UCSD-AML1 (cell line): ENCODE measurements around the gene PPP1R14C.
"Not testable (repeated sequence)": the region's sequence is repeated elsewhere in the genome, so short reads cannot be mapped to it uniquely, and the experiment has no call there.

Experiments used
- DNase-seq: peaks from one replicate; lab custom pipeline; 2025; ENCODE audit not compliant: unreplicated experiment; lab: John Stamatoyannopoulos, UW

The PPP1R14C gene

GRCh38 chr6:150165020-150165702 is 22.3 kb downstream of the PPP1R14C start:
- DNase-seq: no peak

DNA sequence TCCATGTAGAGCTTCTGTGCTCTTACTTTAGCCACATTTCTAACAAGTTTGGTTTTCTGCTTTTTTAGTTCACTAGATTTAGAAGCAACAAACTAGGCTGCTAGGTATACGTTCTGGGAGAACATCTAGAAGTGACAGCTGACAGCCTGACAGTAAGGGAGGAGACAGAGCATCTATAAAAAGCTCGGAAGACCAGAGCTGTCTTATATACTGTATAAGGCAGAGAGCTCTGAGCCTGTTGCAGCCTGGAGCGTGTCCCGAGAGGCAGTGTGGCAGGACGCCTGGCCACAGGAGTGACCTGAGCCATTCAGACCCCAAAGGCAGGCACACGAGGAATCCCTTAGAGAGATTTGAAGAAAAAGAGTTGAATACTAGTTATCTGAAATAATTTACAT is 24.6 kb downstream of the PPP1R14C start:
- no peak for DNase-seq

DNA sequence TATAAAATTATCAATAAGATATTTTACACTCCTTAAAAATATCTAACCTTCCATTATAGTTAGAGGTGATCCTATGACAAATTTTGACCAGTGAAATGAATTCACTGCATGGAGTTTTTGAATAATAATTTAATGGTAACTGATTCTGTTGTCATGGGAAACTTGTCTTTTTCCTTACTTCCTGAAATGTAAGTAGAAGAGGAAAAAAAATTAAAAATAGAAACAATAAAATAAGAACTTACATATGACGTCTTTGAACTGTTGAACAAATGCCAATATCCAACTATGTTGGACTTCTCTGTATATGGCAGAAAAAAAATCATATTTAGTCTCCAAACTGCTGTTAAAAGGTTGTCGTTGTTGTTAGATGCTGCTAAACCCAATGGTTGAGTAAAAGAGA is 26.3 kb downstream of the PPP1R14C start:
- no peak for DNase-seq

DNA sequence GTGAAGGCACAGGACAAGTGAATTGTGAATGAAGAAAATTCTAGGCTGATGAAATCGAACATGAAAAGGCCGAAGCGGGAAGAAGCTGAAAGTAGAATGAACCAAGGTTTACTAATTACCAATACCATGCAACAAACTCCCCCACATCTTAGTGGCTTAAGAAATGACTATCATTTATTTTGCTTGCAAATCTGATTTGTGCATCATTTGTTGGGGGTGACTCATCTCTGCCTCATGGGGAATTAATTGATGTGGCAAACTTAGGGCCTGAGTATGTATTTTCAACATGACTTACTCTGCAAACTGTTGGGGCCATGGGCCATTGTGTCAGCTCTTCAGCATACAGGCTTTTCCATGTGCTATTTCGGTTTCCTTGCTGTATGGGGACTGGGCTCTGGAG is 26.8 kb downstream of the PPP1R14C start:
- no peak for DNase-seq

GRCh38 chr6:150172929-150173328 is 30.1 kb downstream of the PPP1R14C start:
- no peak for DNase-seq

DNA sequence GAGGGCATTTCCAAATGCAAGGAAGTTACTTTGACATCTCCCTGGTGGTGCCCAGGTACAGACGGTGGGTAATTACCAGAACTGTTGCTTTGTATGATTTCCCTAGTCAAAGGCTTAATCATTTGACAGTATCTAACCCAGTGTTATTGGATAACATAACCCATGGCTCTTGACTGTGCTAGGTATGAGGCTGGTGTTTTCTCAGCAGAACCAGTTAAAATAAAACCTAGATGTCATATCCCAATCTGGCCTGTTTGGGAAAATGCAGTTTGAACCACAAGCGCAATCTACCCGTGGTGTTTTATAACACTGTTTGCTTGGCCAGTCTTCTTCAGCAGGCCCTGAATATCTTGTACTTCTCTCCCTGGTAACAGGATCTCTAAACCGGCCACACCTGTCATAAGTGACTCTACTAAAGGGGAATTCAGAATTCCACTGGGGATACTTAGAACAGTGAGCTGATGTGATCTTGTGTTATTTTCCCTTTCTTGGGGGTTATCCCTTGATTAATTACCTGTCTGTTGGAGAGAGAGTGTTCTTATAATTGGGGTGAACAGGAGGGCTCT is 32.8 kb downstream of the PPP1R14C start:
- no peak for DNase-seq

DNA sequence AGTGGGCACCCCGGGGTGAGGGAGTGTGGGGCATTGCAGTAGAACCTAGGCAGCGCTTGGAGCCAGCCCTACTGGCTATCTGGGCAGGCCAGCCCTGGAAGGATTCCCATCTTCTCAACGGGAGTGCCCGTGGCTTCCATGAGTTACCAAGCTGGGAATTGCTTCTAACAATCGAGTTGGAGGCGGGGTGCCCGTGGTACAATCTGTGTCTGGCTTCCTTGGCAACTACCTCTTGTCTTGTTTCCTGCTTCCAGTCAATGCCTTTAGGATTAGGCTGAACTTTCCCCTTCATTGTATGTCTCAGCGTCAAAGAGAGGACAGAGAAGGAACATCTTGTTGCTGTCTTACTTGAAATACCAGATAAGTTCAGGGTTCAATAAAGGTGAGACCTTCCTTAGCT is 33.3 kb downstream of the PPP1R14C start:
- DNase-seq: no peak

GRCh38 chr6:150176659-150177058 is 33.8 kb downstream of the PPP1R14C start:
- no peak for DNase-seq

- no peak for DNase-seq
Measured at GRCh38 chr6:150177259-150177951, 34.6 kb downstream of the PPP1R14C start.

- no peak for DNase-seq
Measured at GRCh38 chr6:150177952-150178520, 35.2 kb downstream of the PPP1R14C start.

DNA sequence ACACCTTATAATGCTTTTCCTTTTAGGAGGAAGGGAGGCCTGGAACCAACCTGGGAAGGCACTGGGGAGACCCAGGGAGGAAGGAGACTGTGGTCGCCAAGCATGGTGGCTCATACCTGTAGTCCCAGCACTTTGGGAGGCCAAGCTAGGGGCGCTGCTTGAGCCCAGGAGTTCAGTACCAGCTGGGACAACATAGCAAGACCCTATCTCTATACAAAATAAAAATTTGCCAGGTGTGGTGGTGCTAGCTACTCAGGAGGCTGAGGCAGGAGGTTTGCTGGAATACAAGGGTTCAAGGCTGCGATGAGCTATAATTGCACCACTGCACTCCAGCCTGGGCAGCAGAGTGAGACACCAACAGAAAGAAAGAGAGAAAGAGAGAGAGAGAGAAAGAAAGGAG is 36.2 kb downstream of the PPP1R14C start:
- DNase-seq: no peak

DNA sequence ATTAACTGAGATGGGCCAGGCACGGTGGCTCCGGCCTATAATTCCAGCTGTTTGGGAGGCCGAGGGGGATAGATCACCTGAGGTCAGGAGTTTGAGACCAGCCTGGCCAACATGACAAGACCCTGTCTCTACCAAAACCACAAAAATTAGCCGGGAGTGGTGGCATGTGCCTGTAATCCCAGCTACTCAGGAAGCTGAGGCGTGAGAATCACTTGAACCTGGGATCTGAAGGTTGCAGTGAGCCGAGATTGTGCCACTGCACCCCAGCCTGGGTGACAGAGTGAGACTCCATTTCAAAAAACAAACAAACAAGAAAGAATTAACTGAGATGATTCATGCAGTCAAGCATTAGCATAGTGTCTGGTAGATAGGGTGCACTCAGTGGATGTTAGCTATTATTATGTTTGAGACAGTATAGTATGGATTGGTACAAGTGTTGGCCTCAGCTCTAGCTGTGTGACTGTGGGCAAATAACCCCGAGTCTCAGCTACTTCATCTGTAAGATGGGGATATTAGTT is 37.1 kb downstream of the PPP1R14C start:
- not testable (repeated sequence) for DNase-seq

DNA sequence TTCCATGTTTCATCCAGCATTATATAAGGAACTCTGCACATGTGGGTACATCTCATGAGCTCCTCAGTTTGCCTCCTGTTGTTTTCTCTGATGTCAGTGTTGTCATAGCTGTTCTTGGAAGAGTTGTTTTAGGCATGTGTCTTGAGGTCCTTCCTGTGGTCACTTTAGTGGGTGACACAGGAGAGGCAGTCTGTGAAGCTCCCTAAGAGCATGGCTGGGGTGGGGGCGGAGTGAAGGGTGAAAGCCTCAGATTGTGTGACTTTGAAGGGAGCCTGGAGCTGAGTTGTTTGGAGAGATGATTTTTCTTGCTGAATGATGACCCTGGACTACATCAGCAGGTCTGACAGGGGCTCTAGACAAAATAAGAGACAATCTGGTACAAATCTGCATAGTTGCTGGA is 37.7 kb downstream of the PPP1R14C start:
- no peak for DNase-seq

GRCh38 chr6:150182460-150183078 is 39.7 kb downstream of the PPP1R14C start:
- DNase-seq: no peak

- DNase-seq: no peak
Measured at GRCh38 chr6:150183105-150183504, 40.3 kb downstream of the PPP1R14C start.

- no peak for DNase-seq
Measured at GRCh38 chr6:150183966-150184365, 41.1 kb downstream of the PPP1R14C start.

DNA sequence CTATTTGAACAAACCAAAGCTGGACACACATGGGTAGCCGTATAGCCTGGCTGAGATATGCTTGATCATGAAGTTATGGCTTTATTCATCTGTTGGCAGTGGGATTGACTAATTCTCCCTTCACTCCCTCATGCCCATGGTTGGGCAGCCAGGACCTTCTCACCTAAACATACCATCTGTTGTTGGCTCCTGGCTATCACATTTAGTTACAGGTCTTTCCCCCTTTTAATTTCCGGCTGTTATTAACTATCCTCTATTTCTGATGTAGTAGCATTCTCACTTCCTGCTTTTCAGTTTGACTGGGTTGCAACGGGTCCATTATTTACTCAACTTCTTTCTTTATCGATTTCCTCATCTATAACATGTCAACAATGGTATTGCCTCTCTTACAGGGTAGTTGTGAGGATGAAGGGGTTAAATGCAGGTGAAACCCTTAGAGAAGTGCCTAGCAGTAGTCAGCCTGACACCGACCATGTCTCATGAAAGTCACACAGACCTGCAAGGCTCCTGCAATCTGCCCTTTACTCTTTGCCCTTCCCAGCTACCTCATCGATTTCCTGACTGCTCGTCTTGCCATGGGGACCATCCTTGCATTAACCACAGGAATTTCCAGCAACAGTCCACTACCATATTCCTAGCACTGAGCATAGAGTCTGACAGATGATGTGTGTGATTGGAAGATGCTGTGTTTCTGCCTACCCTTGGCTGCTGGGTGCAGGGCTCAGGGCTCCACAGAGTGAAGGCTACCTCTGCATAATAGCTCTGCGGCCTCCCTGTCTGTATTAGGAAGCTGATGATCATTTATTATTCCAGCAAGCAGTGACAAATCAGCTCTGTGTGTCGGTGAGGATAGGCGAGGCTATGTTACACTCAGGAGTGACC is 42.2 kb downstream of the PPP1R14C start:
- DNase-seq: no peak

DNA sequence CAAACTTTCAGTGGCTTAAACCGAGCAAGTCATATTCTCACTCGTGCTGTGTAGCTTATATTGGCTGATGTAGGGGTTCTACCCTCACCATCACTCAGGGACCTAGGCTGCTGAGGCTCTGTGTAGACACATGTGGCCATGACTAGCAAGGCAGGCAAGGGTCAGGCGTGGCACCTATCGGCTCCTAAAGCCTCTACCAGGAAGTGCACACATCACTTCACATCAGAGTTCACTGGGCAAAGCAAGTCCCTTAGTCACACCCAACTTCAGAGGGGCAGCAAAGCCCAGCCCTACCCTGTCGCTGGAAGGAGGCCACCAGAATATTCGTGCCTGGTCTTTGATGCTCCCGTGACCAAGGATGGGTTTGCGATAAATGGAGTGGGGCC is 42.9 kb downstream of the PPP1R14C start:
- DNase-seq: no peak

DNA sequence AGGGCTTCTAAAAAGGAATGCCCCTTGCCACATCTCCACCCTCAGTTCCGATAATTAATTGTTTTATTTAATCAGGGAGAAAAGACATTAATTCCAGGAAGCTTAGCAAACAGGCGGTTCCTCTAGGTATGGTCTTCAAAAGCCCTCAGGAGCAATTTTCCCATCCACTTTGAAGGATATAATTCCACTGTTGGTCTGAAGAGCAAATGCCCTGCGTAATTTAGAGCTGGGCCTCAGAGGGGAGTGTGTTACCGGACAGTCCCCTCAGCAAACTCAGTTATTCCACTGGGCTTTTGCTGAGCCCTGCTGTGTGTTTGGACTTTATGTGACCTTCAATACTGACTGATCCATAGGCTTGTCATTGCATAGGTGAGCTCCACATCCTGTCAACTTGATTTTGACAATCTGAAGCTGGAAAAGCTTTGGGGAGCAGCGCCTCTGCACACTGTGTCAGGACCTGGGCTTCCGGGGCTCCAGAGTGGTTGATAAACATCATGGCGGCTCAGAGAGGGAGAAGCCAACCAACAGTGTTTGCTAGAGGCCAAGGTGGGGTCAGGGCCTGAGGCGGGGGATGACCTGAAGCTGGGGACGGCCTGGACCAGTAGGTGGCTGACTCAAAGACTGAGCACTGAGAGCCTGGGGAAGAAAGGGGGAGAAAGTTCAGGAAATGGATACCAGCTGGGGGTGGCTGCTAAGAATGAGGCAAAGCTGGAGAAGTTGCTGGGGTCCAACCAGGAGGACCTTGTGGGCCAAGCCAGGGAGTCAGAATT is 43.5 kb downstream of the PPP1R14C start:
- no peak for DNase-seq

DNA sequence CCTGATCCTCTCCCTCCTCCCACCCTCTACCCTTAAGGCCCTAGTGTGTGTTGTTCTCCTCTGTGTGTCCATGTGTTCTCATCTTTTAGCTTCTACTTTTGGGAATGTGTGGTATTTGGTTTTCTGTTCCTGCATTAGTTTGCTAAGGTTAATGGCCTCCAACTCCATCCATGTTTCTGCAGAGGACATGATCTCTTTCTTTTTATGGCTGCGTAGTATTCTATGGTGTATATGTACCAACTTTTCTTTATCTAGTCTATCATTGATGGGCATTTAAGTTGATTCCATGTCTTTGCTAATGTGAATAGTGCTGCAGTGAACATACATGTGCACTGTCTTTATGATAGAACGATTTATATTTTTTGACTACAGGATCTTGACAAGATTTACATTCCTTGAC is 44.6 kb downstream of the PPP1R14C start:
- not testable (repeated sequence) for DNase-seq
